Measurements from ENCODE around the gene CTCFL.
A peak's percentile ranks its signal among the peaks of the same experiment; 100 is the strongest.

The CTCFL gene

DNA sequence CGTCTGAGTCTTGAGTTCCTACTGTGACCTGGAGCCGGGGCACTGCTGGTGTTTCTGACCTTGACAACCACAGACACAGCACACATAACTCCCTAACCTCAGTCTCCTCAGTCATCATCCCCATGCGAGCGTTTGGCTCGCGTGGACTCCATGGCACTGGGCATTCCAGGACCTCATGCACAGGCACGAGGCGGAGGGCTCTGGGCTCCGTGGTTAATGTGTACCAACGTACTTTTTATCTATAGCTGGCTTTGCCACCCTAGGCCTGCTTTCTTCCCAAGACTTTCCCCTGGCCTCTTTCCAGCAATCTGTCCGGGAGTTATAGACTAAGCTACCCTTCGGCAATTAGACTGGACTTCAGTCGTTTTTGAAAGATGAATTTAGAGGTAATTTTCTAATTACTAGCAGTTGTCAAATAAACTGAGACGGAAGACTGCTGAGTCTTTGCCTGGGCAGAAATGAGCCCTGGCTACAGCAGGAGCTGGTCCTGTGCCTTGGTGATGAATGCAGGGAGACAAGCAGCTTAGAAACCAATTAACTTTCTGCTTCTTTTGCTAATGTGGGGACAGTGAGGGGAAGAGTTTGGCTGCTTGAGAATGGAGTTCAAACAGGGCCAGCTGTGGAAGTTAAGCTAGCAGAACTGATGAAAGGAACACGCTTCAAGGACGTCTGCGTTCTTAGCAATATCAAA, 16.1 kb upstream of the CTCFL start:
- no peak for FAIRE-seq
- DNase-seq (ENCODE audit: extremely low spot score, insufficient read length, low read depth) = no peak

DNA sequence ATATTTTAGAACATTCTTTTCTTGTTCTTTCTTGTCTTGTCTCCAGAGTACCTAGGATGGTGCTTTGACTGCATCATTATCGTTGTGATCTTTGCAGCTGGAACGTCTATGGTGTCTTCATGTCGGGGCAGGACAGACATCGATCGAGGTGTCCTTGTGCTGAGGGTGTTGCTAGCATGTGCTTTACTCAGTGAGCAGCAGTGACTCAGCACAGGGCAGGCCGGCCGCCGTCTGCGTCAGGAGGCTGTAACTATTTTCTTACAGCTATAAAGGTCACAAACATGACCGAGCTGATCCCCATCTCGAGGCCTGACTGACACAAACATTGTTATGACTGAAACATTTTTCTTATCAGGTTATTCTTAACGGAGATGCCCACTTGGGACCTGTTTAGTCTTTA, 14.9 kb upstream of the CTCFL start:
- DNase-seq (ENCODE audit: extremely low spot score, insufficient read length, low read depth) (no peak), FAIRE-seq (no peak)

DNA sequence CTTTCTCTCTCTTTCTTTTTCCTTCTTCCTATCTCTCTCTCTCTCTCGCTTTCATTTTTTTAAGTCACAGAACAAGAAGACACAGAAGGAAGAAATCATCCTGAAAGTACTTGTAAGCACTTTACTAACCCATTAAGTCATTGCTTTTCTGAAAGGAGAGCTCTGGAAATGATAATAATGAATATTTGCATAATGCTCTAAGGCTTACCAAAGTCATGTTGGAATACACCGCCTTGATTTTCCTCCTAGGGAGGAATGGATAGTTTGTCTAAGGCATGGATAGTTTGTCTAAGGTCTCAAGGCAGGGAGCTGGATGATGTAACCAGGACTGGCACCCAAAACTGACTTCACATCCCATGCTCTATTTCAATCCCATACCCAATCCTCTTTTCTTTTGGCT, 12.9 kb upstream of the CTCFL start:
- no peak for DNase-seq (ENCODE audit: extremely low spot score, insufficient read length, low read depth)
- no peak for FAIRE-seq

DNA sequence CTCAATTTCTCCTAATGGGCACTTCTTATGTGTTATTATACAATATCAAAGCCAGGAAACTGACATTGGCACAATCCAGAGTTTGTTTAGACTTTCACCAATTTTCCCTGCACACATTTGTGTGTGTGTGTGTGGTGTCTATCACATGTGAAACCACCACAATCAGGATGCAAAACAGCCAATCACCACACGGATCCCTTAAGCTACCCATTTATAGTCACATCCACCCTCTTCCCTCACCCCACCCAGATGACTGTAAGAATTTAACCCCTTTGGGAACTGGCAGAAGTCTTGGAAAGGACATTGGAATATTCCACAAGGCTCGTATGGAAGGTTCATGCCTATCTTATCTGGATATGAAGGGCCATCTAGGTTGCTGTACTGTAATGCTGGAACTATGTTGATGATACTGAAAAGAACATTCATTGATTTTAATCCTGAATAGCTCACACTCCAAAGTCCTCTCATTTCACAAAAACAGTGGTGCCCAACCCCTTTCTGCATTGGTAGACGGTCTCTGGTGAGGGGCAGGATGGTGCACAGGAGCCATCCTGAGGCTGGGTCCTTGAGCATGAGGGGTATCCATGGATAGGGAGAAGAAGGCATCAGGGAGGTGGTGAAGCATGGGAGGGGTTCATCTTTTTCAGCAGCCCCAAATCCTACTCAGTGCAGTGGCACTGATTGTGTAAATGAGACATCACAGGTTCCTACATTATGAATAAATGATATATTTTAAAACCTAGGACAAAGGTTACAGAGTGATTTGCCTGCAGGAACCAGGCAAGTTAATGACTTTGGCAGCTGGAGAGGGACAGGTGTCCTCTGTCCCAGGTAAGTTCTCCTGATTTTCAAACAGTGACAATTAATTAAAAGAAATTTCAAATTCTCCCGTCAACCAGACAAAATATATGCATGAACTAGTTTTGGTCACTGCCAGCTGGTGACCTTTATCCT, 12.1 kb upstream of the CTCFL start:
- DNase-seq (ENCODE audit: extremely low spot score, insufficient read length, low read depth) (no peak), FAIRE-seq (no peak)

DNA sequence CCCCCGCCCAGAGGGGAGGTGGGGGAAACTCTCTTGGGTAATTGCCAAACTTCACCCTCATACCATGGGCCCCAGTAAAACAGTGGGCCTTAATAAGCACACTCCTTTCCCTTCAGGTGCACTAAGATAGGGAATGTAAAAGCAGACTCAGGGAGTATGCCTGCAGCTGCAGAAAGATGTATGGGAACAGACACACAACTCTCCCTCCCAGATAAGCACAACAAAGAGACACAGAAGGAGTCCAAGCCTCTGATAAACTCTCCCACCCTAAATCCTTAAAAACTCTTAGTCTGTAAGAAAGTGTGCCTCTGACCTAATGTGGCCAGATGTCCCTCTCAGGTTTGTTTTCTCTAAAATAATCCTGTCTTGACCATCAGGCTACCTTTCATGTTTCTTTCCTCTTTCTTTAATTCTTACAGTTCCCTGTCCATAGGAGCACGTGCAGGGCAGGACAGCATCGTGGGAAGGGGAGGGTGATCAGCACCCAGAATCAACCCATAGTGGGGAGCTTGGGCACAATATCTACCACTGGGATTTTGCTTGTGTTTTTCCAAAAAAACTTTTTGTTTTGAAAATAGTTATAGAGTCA, 11.3 kb upstream of the CTCFL start:
- DNase-seq (ENCODE audit: extremely low spot score, insufficient read length, low read depth) = no peak
- FAIRE-seq = no peak

DNA sequence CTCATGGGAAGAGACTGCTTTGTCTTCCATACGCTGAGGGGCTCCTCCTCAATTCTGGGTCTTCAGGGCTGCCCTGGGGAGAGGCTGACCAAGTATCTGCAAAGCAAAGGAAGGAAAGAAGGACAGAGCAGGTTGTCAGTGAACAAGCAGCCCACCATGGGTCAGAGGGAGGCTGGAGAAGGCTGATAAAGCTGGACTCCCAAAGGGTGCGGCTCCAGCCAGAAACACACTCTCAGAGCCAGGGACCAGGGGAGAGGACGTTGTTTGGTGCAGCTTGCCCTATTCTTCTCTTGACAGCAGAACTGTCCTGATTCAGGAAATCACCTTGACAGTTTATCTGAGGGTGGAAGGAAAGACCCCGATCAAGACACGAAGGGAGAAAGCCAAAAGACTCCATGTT, 10.4 kb upstream of the CTCFL start:
- DNase-seq (ENCODE audit: extremely low spot score, insufficient read length, low read depth) = no peak
- FAIRE-seq = no peak

DNA sequence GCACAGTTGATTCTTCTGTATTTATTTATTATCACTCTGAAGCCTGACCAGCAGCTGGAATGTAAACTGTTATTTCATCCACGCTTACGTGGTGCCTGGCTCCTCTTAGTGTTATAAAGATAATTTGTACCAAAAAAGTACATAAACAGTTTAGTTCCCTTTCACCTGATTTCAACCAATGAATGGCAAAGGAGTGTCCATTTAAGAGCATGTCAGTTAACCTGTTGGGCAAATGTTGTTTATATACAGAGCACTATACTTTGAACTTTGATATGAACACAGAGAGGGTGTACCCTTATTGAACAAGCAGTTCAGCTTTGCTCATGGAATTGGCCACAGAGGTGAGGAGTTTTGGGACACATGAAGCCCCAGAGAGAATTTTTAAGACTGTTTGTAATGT, 7.2 kb upstream of the CTCFL start:
- FAIRE-seq (no peak), DNase-seq (ENCODE audit: extremely low spot score, insufficient read length, low read depth) (no peak)

DNA sequence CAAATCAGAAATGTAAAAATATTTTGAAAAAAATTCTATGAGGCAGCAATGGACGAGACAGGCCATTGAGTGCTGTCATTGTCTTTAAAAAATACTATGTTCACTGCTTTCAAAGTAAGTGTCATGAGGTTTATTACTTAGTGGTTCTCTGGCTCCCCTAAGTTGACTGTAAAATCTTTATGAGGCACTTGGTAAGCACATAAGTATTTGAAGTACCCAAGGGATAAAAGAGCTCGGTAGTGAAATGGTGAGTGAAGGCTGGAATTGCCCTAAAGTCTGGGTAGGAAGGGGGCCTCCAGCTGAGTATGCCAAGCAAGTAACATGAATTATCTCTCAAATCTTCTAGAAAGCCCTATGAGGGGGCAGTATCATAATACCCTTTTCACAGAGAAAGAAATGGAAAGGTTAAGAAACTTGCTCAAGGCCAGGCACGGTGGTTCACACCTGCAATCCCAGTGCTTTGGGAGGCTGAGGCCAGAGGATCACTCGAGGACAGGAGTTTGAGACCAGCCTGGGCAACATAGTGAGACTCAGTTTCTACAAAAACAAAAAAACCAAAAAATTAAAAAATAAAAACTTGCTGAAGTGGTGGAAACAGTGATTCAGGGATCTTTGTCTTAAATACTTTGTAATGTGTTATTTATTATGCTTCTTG, 5.5 kb upstream of the CTCFL start:
- DNase-seq (ENCODE audit: extremely low spot score, insufficient read length, low read depth) = no peak
- no peak for FAIRE-seq

DNA sequence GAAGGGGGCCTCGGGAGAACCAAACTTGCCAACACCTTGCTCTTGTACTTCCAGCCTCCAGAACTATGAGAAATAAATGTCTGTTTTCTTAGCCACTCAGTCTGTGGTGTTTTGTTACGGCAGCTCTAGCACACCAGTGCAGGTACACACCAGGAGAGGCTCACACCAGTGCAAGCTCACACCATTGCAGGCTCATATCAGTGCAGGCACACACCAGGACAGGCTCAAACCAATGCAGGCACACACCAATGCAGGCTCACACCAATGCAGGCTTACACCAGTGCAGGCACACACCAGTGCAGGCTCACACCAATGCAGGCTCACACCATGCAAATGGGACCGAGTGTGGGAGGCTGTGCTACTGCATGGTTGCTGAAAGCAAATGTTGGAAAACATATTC, 4.9 kb upstream of the CTCFL start:
- no peak for FAIRE-seq
- DNase-seq (ENCODE audit: extremely low spot score, insufficient read length, low read depth) = no peak

DNA sequence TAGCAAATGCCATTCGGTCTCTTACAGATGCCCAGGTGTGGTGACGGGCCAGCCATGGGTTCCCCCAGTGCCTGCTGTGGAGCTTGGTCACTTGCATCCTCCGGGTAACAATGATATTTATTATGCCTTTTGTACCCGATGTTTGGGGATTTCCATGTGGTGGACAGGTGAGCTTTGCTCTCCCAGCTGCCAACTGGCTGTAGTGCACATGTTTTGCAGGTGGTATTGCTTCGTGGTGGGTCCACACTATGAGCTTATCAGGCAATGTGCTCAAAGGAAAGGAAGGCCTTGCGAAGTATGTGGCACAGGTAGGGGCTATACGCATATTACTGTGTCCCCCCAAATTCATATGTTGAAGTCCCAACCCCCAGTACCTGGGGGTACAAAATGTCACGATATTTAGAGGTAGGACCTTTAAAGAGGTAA, 4.2 kb upstream of the CTCFL start:
- no peak for DNase-seq (ENCODE audit: extremely low spot score, insufficient read length, low read depth)
- no peak for FAIRE-seq

DNA sequence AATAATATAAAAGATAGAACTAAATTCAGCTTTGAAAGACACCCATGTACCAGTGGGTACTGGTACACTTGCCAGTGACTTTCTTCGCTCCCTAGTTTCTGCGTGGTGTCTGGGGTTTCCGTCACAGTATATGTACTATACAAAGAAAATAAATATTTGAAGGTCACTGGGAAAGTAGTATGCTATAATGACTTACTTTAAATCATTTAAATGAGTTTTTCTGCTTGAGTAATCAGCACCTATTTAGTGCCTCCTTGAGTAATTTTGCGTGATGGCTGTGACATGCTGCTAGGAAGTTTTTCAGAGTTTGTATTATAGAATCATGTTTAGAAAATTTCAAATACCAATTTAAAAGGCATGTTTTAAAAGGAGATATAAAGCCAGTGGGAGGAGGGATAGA, 3.2 kb upstream of the CTCFL start:
- DNase-seq (ENCODE audit: extremely low spot score, insufficient read length, low read depth) (no peak), FAIRE-seq (no peak)

DNA sequence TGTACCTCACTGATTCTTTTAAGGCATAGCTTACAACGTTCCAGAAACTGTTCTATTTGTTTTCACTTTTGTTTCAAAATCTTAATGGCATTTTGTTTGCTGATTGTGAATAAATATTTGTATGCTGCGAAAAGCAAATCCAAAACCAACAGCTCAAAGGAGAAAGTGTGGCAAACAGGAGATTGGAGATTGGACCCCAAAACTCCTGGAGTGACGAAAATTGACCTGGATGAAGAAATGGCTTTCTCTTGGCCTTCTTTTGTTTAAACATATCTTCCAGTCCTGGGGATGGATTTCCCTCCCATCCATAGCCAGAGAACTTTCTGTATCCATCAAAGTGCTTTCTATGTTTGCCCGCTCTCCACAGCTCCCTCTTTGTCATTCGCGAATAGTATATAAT, 2.8 kb upstream of the CTCFL start:
- FAIRE-seq (no peak), DNase-seq (ENCODE audit: extremely low spot score, insufficient read length, low read depth) (no peak)

DNA sequence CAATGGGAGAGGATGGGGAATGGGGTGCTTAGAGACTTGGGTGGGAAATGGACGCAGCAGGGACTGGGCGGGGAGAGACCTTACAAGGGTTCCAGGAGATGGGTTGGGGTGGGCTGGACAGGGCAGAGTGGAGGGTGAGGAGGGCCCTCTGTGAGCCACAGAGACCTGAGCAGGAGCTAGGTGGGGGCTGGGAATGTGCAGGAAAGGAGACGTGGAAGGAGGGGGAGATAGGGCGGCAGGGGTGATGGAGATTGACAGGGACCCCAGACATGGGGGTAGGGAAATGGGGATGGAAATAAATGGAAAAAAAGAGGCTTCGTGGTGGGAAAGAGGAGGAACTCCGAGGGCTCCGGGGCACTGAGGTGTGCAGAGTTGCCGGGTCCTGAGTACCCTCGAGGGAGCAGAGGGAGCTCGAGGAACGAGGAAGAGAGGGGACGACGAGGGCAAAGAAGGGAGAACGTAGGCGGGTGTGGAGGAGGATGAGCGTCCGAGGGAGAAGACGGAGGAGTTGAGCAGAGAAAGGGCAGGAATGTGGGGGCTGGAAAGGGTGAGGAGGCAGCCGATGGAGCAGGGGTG, 2.0 kb upstream of the CTCFL start:
- FAIRE-seq = no peak
- DNase-seq (ENCODE audit: extremely low spot score, insufficient read length, low read depth) = no peak

DNA sequence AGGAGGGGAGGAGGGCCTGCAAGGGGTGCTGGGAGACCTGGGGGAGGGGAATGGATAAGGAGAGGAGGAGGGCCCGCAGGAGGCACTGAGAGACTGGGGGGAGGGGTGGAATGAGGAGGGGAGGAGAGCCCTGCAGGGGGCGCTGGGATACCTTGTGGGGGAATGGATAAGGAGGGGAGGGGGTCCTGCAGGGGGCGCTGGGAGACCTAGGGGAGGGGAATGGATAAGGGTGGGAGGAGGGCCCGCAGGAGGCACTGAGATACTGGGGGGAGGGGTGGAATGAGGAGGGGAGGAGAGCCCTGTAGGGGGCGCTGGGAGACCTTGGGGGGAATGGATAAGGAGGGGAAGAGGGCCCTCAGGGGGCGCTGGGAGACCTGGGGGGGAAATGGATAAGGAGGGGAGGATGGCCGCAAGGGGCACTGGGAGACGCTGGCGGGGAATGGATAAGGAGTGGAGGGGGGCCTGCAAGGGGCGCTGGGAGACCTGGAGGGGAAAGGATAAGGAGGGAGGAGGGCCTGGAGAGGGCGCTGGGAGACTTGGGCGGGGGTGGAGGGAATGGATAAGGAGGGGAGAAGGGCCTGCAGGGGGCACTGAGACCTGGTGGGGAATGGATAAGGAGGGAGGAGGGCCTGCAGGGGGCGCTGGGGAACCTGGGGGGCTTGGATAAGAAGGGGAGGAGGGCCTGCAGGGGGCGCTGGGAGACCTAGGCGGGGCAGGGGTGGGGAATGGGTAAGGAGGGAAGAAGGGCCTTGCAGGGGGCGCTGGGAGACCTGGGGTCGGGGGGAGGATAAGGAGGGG, 1.3 kb upstream of the CTCFL start:
- DNase-seq (ENCODE audit: extremely low spot score, insufficient read length, low read depth) (no peak), FAIRE-seq (no peak)

DNA sequence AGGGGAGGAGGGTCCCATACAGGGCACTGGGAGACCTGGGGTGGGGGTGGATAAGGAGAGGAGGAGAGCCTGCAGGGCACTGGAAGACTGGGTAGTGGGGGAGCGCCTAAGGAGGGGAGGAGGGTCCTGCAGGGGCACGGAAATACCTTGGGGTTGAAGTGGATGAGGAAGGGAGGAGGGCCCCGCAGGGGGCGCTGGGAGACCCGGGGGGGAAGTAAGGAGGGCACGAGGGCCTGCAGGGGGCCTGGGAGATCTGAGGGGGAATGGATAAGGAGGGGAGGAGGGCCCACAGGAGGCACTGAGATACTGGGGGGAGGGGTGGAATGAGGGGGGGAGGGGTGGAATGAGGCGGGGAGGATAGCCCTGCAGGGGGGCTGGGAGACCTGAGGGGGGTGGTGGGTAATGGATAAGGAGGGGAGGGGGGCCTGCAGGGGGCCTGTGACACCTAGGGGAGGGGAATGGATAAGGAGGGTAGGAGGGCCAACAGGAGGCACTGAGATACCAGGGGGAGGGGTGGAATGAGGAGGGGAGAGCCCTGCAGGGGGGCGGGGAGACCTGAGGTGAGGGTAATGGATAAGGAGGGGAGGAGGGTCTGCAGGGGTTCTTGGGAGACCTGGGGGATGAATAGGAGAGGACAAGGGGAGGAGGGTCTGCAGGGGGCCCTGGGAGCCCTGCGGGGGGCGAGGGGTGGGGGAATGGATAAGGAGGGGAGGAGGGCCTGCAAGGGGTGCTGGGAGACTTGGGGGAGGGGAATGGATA, 567 bp upstream of the CTCFL start:
- no peak for FAIRE-seq
- DNase-seq (ENCODE audit: extremely low spot score, insufficient read length, low read depth) = no peak

DNA sequence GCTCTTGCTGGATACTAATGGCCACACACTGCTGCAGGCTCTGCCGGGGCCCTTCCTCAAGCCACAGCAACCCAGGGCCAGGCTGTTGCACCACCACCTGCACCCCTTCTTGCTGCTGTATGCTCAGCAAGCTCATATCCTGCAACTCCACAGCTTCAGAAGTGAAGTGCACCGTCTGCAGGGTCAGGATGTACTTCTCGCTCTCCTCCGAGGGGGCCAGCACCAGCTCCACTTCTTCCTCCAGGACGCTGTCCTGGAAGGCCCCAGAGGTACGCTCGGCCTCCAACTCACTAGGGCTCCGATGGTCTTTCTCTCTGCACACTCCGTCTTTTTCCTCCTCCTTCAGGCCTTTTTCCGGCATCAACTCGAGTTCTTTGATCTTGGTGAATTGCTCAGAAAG, 1.2 kb downstream of the CTCFL start:
- FAIRE-seq (no peak), DNase-seq (ENCODE audit: extremely low spot score, insufficient read length, low read depth) (no peak)

DNA sequence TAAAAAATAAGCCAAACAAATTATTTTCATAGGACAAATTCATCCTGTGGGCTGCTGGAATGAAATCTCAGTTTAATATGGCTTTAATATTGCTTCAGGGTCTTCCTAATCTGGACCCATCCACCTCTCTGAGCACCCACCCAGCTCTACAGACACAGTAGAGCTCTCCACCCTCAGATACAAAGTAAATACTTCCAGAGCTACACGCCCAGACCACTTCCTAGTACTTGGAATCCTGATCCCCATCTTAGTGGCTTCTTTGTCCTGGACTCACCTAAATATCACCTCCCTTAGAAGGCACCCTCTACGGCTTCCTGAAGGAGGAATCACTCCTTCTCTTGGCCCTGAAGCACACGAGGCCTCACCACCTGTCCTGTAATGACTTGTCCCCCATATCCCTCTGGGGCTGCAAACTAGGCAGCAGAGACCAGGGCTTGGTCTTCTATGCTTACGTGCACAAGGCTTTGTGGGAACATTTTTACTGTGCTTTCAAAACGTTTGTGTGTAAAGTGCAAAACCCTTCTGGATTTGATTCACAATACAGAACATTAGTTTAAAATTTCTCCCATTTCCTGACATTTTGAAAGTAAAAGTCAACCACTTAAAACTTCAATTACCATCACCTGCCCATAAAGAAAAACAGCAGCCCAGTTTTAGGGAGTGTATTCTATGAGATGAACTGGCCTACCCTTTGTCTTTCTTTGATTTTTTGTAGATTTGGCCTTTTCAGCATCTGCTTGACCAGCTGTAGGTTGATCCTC, 2.4 kb downstream of the CTCFL start:
- FAIRE-seq = peak; percentile 65
- no peak for DNase-seq (ENCODE audit: extremely low spot score, insufficient read length, low read depth)

DNA sequence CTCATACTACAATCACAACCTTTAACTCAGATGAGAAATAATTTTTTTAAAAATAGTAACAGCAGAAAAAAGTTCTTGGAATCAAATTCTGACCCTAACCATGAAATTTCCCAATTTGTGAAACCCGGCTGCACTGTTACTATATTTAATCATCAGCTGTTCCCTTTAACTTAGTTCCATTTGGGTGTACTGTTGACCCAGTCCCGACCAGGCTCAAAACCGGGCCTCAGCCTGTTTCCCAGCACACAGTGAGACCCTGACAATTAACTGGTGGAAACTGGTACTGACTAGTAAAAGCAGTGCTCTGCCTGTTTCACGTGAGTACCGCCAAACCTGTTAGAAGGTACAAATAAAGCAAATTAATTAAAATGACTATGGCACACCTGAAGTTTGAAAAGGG, 7.0 kb downstream of the CTCFL start:
- FAIRE-seq = no peak
- no peak for DNase-seq (ENCODE audit: extremely low spot score, insufficient read length, low read depth)

Data from GM18507 (cell line).